ENCODE results near the gene DBH.

DNA sequence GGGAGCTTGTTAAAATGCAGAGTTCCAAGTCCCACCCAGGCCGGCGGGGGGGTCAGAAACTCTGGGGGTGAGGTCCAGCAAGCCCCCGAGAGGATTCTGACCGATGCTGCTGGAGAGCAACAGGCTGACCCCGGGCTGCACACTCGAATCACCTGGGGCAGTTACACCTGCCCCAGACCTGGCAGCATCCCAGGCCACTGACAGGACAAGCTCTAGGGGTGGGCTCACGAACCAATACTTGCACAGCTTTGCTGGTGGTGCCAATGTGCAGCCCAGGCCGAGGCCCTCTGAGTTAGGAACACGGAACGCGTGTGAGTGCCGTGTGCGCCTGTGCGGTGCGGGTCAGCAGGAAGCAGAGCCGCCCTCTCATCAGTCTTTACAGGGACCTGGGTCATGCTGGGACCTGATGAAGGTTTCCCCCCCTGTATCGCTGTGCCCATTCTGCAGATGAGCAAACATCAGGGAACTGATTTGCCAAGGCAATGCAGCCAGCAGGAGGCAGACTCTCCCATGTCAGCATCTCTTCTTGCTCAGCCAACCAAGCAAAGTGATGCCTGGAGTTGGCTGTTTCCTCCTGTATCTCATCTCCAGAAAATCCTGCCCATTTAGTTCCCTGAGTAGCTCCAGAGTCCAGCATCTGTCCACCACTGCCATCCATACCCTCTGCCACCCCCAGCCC lies 43.3 kb upstream of the DBH start:
- TF ChIP-seq, protein P1, sequence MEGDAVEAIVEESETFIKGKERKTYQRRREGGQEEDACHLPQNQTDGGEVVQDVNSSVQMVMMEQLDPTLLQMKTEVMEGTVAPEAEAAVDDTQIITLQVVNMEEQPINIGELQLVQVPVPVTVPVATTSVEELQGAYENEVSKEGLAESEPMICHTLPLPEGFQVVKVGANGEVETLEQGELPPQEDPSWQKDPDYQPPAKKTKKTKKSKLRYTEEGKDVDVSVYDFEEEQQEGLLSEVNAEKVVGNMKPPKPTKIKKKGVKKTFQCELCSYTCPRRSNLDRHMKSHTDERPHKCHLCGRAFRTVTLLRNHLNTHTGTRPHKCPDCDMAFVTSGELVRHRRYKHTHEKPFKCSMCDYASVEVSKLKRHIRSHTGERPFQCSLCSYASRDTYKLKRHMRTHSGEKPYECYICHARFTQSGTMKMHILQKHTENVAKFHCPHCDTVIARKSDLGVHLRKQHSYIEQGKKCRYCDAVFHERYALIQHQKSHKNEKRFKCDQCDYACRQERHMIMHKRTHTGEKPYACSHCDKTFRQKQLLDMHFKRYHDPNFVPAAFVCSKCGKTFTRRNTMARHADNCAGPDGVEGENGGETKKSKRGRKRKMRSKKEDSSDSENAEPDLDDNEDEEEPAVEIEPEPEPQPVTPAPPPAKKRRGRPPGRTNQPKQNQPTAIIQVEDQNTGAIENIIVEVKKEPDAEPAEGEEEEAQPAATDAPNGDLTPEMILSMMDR (conservative IDR thresholded peaks at IDR 0.05; ENCODE audit: low read depth, low read length): 0 out of 2 replicates have a peak, but pooled peaks have one; percentile 17
- TF ChIP-seq EZH2 (IDR thresholded peaks at IDR 0.05; ENCODE audit: borderline replicate concordance, low read depth, low read length, poor library complexity, severe bottlenecking): no peak
